Suppressor macrophage treated with lipopolysaccharide for 1 hour (primary cell): ENCODE data around the gene ACTG1.

Experiments used
- DNase-seq, 3 donors: peaks; one replicate each; pipeline ENCODE4 v3.0.0-alpha.2; 2020 to 2022

Gene ACTG1

DNA sequence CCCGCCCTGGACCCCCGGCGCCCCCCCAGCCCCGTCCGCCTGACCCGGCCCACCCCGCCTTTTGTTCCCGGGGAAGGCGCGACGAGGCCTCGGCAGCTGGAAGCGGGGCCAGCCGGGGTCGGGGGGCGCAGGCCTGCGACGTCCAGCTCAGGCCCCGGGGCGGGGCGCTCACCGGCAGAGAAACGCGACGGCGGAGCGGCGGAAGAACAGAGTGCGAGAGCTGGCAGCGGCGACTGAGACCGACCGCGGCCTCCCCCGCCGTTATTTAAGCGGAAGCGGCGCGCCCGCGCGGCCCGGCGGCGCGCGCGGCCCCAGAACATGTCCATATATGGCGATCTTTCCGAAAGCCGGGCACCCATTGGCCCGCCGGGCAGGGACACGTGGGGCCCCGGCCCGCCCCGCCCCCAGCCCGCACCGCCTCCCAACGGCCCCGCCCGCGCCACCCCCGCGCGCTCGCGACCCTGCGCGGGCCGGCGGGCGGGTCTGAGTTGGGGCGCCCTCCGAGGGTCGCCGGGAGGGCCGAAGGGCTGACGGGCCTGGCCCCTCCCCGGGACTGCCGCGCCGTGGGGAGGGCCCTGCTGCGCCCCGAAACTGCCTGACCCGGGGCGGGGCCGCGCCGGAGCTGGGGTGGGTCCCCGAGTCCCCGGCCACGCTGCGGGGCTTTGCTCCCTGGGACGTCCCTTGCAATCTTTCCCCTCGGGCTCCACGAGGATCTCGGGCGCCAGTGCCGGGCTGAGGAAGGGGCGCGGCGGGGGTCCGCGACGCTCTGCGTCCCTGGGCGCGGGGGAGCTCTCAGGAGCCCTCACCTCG, at the start of gene ACTG1:
Gene ACTG1, minus strand, starts transcription at position 238 of the 810 bp plus-strand sequence. CDS start 445 bp downstream, outside the sequence.
- peak; percentile 96 to 98 (median 97) for DNase-seq

DNA sequence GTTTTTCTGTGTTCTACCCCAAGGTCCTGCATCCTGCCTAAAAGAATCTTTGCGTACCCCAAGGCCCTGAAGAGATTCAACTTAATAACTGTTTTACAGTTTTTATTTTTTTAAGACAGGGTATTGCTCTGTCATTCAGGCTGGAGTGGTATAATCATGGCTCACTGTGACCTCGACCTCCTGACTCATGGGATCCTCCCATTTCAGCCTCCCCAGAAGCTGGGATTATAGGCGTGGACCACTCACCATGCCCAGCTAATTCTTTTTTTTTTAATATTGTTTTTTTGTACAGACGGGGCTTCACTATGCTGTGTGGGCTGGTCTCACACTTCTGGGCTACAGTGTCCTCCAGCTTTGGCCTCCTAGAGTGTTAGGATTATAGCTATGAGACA, 48.9 kb upstream of the ACTG1 start:
- peak; percentile 35 to 55 (median 52) for DNase-seq

DNA sequence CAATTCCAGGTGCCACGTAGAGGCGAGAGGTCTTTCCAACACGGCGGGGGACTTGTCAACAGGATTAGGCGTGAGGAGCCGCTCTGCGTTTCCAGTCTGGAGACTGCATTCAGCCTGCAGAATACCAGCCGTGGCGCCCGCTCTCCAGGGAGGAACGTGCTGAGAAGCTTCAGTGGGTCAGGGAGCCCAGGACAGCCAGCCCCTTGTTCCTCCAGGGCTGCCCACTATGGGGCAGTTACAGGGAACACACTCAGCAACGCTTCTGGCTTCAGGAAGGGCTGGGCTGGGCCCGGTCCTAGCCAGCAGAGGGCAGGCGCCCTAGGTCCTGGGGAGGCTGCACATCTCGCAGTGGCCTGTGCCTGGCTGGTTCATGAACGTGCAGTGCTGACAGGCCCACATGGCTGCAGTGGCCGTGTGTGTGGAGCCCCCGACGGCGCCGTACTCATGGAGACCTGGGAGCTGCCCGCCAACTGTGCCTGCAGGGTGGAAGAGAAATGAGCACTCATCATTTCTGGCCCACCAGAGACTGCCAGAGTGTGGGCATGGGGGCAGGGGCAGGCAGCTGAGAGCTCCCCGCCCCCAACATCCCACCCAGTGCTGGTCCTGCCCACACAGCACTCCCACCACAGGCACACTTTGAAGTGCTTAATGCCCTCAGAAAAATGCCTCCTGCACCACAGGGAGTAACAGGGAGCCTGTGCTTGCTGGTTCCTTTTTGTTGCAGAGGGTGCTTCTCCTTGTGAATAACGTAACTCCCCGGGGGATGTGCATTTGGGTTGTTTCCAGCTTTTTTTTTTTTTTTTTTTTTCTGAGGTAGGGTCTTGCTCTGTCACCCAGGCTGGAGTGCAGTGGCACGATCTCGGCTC, 46.6 kb upstream of the ACTG1 start:
- peak; percentile 22 to 44 (median 43) for DNase-seq

DNA sequence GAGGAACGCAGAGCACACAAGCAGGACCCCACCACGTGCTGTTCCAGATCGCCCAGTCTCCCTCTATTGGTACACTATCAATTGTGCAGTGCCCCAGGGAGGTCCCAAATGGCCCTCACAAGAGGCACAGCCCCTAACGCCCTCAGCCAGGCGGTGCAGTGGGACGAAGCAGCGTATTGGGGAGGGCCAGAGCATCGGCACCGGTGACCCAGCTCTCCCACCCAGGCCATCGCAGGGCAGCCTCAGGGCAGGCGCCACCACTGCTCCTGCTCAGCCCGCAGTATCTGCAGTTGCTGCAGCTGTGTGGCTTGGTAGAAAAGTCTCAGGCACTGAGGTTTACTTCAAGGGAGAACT, 45.5 kb upstream of the ACTG1 start:
- DNase-seq: no peak

DNA sequence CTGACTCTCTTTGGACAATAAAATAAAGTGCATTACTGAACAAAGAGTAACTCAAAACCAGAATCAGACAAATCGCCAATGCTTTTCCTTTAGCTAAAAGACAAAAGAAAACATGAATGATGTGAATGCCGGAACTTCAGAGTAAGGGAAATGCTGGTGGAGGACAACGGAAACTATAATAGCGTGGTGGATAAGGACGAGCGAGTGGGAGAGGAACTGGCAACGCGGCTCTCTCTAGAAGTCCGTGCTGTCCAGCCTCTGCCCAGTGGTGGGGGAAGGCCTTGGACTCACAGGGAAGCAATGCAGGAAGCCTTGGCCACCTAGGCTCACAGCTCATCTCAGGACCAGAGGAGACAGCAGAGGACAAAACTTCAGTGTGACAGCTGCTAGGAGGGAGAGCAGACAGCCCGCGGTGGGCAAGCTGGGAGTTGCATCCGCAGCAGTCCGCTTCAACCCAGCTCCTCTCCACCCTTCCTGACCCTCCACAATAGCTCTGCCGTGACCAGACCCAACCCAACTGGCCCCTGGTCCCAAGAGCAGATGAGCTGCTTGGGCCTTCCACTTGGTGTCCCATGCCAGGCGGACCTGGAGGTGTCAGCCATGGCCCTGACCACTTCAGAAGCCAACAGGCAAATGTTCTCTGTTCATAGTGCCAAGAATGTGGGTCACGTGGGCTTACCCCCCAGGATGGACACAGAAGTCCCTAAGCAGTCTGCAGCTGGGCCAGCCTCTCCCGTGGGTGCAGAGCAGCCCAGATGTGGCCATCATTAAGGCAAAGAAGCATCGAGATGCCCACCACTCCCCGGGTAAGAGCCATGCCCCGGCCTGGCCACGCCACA, 44.9 kb upstream of the ACTG1 start:
- DNase-seq: no peak

DNA sequence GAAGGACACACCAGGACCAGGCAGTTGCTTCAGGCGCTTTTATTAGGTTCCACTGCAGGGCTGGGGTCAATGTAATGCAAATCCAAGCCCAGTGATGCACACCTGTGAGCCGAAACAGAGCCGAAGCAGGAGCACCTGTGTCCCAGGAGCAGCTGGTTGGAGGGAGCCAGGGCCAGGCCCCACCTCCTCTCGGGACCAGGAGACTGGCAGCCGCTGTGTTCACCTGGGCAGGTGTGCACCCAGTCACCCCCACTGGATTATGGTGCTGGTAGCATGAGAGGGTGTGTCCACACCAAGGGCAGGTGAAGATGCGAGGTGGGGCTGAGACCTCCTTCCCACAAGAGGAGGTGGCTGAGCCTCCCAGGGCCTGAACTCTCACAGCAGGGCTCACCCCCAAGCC, 44.3 kb upstream of the ACTG1 start:
- no peak for DNase-seq

DNA sequence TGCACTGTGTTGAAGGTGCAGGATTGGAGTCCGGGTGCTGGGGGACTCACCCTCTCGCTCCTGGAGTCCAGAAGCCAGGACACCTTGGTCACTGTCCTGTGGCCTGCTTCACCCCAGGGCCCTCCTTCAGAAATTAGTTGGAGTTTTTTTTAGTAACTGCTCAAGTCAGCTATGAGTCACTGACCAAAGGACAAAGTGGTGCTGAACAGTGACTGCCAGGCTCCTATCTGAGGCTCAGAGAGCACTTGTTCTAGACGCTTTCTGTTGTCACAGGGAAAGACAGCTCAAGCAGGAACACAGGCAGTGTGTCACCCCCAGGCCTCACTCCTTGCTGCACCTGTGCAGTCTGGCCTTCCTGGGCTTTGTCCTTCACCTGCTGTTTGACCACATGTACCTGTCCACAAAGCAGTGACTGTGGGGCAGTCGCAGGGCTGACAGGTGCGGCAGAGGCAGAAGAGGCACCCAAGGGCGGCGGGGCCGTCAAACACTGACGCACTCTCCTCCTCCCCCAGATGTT, 43.6 kb upstream of the ACTG1 start:
- peak; percentile 56 to 74 (median 71) for DNase-seq

DNA sequence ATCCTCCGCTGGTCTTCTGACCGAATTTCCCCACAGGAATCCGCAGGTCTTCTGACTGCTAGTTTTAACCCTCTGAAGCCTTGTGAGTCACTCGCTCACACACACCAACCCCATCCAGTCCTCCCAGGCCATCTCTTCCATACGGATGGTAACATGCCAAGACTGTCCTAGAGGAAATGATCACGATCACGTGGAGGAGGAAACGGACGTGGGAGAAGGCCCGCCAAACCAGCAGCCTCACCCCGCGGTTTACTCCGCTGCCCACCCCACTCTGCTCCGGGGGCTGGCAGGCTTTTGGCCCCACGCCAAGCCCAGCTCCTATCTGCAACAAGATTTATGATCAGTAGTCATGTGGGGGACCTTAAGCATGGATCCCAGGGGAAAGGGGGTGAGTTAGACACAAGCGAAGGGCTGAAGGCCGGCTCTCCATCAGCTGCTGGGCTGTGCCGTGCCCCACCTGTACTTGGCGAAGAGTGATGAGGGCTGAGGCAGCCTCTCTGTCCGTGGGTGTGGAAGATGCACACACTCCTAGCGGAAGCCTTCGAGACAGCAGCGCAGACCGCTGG, 41.1 kb upstream of the ACTG1 start:
- DNase-seq: peak; percentile 73 to 82 (median 80)

DNA sequence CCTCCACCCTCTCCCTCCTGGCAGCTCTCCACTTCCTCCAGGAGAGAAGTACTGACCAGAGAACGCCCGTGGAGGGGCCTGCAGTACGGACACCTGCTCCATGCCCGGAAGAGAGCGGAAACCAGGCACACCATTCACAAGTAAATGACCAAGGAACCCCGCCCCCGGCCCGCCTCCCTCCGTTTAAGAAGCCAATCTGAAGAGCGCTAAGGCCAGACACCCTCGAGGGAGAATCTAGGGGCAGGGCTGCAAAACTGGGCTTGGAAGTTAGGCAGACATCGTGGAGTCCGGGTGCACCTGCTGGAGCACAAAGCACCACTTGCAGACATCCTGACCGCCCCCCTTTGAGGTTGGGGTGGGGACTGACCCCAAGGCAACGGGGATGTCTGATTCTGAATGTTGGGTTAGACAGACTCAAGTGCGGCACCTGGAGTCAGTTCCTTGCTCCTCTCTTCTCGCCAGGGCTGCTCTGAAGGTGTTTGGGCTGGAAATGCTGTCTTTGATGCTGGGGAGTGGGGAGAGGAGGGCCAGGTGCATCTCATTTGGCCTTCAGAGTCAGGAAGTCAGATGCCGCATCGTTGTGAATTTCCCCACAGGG, 40.5 kb upstream of the ACTG1 start:
- DNase-seq: peak; percentile 74 to 87 (median 81)

DNA sequence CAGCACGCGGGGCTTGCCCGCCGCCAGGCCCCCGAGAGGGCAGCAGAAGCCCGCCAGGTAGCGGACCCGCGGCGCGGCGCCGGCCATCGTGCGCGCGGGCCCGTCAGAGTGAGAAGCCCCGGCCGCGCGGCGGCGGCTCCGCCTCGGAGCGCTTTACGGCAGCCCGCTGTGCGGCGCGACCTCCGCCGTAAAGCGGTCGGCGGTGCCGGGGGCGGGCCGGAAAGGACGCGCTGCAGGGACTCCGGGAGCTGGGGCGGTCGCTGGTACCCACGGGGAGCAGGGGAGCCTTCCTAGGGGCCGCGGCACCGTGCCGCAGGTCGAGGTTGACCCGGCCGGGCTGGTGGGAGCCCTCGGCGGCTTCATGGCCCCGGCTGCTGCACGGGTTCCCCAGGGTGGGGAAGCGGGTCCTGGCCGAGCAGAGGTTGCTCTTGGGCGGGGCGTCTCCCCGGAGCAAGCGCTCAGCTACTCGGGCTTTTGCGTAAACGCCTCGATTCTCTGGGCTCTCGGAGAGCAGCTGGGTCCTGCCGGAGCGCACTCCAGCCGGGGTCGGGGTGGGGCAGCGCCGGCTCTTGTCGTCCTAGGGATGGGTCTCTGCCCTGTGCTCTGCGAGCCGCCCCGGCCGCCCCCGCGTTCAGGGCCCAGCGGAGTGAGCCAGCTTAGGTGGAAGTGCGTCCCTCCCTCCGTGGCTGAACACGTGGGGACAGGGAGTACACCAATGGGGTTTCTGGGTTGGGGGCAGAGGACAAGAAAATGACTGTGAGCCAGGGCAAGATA, 39.8 kb upstream of the ACTG1 start, which contains the start of gene FAAP100:
Gene FAAP100, minus strand, starts transcription at position 110 of the 774 bp plus-strand sequence. Its CDS starts 23 bp downstream, at position 87.
- DNase-seq: peak; percentile 87 to 96 (median 95)

DNA sequence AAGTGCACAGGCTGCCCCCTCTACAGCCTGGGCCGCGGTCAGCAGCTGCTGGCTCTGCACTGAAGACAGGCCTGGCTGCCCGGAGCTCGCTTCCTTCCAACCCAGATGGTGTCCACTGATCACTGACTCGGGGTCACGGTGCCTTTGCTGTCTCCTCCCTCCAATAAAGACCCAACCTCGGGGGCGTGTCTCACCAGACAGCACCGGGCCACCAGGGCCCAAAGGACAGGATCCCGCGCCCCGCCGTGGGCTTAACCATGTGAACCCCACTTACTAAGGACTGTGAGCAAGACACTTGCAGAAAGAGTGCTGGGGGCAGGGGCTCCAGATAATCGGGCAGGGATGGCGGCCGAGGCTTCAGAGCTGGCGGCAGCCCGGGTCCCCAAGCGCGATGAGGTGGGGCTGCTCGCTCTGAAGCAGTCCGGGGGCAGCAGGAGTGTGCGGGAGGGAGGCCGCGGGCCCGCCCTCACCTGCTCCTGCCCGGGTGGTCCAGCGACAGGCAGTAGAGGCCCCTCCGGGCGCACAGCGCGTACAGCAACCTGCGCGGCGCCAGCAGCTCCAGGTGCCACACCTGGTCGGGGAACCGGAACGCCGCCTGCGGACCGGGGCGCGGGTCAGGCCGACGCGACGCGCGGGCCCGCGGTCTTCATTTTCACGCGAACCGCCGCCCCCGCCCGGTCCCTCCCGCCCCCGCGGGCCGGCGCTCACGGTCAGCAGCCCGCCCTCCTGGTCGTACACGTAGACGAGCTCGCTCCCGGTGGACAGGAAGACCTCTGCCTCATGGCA, 39.1 kb upstream of the ACTG1 start:
- peak; percentile 29 to 50 (median 47) for DNase-seq

DNA sequence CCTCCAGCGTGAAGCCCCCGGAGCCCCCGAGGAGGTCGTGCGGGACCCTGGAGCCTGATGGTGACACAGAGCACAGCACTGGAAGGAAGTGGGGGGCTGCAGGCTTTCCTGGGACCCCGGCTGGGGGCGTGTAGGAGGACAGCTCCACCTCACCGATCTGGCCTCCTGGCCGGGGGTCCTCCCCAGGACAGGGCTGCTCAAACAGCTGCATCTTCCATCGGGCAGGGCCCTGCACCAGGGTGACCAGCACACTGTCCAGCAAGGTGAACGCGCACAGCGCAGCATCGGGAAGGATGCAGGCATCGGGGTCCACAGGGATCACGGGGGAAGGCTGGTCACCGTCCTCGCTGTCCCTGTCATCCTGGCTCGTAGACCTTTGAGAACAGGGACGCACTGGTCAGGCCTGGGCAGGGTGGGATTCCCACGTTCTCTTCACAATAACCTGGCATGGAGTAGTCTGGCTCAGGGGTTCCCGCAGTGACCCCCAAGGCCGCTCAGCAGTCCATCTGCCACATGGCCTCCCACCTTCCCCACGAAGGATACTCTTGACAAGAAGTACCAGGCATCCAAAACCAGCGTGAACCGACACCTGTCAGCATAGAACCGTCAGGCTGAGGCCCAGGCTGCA, 38.3 kb upstream of the ACTG1 start:
- DNase-seq: no peak

DNA sequence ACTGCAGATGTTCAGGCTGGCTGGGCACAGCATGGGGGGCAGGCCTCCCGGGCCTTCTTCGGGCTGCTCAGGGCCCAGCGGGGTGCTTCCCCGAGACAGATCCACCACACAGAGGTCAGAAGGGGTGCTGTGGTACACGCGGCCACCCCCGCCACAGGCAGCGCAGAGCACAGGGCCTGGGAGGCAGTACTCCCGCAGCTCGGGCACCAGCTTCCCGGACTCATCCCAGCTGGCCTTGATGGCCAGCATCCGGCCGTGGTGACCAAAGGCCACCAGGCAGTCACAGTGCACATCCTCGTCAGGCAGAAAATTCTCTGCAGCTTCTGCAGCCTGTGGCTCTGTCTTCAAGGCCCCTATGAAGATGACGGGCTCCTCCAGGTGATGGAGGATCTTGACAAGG, 37.7 kb upstream of the ACTG1 start:
- DNase-seq: no peak

DNA sequence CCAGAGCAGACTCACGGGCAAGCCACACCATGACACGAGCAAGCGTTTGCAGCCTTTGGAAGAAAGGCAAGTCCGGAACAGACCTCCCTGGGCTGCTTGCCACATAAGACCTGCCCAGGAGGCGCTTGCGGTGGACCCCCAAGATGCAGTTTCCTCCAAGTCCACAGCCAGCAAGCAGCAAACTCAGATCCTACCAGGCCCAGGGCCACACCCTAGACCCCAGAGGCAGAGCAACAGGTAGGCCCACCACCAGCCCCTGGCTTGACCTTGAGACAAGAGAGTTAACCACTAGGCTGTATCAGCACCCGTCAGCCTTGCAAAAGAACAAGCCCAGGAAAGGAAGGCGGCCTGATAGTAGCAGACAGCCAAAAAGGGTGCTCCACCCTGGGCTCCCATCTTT, 37.2 kb upstream of the ACTG1 start:
- DNase-seq: no peak

DNA sequence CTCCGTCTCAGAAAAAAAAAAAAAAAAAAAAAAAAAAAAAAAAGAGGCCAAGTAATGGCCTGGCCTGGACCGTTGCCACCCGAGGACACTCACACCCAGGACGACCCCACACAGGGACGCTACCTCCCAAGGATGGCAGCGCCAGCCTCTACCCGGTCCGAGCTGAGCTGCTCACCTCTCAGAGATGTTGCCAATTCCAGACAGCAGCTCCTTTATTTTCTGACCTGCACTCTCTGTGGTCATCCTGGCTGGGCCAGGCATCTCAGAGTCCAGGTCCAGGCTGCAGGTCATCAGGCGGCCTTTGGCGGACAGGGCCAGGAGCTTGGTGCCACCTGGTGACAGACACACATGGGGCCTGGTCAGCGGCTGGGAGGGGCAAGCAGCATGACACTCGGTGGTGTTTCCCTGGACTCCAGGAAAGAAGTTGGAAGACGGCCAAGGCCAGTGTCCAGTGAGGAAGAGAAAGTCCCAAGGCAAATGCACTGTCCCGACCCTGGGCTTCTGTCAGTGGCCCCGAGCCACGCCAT, 36.5 kb upstream of the ACTG1 start:
- DNase-seq: no peak

DNA sequence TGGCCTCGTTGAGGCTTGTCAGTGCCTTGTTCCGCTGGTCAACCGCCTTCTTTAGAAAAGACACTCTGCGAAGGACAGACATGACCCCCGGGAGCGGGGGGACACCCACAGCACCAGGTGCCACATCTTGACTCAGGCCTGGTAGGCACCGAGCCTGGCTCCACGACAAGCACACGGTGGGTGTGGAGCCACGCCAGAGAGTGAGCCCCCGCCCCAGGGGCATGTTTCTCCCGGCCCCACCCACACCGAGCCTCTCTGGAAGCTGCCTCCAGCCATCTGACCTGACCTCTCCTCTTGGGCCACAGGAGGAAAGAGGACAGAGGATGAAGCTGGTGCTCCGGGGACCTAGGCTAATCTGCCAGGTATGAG, 35.0 kb upstream of the ACTG1 start:
- no peak for DNase-seq

DNA sequence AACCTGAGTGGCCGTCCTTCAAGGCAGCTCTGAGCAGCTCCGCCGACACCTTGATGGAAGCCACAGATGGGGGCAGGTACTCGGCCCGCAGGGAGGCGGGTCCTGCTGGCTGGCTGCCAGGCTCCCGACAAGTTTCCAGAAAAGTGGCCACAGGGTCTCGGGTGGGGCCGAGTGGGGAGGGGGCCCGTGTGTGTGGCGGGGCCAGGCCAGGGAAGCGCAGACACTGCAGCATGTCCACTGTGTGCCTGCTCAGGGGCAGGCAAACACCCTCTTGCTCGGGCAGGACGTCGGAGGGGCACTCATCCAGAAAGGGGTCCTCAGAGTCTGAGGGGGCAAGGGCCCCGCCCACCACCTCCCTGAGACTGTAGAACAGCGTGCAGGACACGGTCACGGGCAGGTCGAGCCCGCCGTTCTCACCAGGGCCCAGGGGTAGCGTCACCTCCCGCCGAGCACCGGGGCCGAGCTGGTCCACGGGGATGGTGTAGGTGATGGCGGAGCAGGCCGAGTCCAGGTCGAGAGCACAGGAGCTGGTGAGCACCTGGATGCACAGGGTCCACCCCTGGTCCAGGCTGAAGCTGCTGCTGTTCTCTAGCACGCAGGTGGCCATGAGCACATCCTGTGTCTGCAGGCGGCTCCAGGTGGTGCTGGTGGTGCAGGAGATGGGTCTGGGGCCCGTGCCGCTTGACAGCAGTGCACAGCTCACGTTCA, 34.5 kb upstream of the ACTG1 start:
- no peak for DNase-seq

DNA sequence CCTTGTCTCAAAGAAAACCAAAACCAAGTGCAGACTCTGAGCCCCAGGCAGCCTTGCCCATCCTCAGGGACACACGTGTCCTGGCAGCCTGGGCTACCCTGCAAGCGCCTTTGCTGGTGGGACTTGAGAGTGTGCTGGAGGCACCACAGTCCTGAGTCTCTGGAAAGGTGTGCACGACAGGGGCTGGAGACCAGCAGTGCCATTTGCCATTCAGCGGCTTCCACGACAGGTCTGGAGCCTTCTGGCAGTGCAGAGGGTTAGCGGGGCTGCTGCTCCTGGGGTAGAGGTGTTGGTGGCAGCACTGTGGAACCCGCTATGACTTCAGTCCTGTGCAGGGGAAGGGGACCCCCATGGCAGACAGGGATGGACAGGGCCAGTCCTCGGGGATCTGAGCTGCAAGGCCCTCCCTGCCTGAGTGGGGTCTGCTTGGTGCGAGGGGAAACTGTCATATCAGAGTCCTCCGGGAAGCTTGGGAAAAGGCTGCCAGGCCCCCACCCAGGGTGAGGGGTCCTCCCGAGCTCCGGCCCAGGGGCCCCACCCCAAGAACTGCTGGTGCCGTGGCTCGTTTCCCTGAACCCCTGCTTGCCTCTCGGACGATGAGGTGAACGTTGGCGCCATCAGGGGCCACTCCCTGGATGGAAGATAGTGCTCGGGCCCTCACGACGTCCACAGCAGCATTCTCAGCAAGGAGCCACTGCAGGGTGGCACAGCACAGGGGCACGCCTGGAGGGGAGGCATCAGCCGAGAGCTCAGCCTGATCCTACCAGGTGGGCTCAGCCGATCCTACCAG, 32.8 kb upstream of the ACTG1 start:
- no peak for DNase-seq
